H1 (cell line): ENCODE data around the gene LPCAT1. TPM values are rescaled to one million over a fixed set of nuclear protein-coding genes. Genes with fewer than 3 reads are reported as not detected.

ENCODE experiments used
- ASH2L ChIP-seq: fragments of 200-600, 300-600 bp; sonication (generic); IDR thresholded peaks from one replicate; pipeline ENCODE4 v1.7.1; 2017; ENCODE audit warnings: low read length
- CTCF ChIP-seq, 3 experiments: IDR thresholded peaks; 1 replicate in 2 of 3; 2 replicates in 1 of 3; pipeline versions ENCODE4 v1.5.1 to v1.6.1; 2011; ENCODE audit warnings: low read length in 3 of 3, mild to moderate bottlenecking in 3 of 3, inconsistent platforms in 2 of 3, low read depth in 1 of 3, moderate library complexity in 1 of 3; ENCODE audit not compliant: insufficient read depth in 1 of 3; ENCODE audit errors: control extremely low read depth in 1 of 3
- EP300 ChIP-seq, 2 experiments: IDR thresholded peaks; 1 replicate in 1 of 2; 2 replicates in 1 of 2; pipeline ENCODE4 v1.6.1; 2011 to 2012; ENCODE audit warnings: low read depth in 2 of 2, low read length in 2 of 2, mild to moderate bottlenecking in 2 of 2, borderline replicate concordance in 1 of 2, inconsistent platforms in 1 of 2, moderate library complexity in 1 of 2
- HDAC6 ChIP-seq: IDR thresholded peaks from one replicate; pipeline ENCODE4 v1.7.1; 2012; ENCODE audit warnings: low read depth, mild to moderate bottlenecking, inconsistent platforms, low read length, moderate library complexity
- RFX5 ChIP-seq: IDR thresholded peaks from 2 replicates; pipeline ENCODE4 v1.6.1; 2011; ENCODE audit warnings: low read depth, low read length, improper control_type of control experiment, borderline replicate concordance
- SUZ12 ChIP-seq: fragments of 200-600 bp; sonication (generic); IDR thresholded peaks from 2 replicates; pipeline ENCODE4 v1.6.1; 2012; ENCODE audit warnings: mild to moderate bottlenecking, inconsistent platforms, low read length, moderate library complexity, mixed read lengths
- YY1 ChIP-seq: IDR thresholded peaks from 2 replicates; pipeline ENCODE4 v1.6.1; 2011; ENCODE audit warnings: low read depth, mild to moderate bottlenecking, low read length
- polyA plus RNA-seq, 7 experiments: library from polyadenylated mRNA; depleted of rRNA in 3 of 7; stranded (reverse) in 5 of 7; unstranded in 2 of 7; fragments of >200 nt in 5 of 7; fragments of 200-250 nt in 2 of 7; gene quantifications; 1 replicate in 5 of 7; 2 replicates in 1 of 7; 4 replicates in 1 of 7; pipeline versions ENCODE4 v1.2.1 to v1.2.3, GENCODE V29; 2011 to 2013; ENCODE audit warnings: missing spikeins in 2 of 7, mixed read lengths in 2 of 7
- total RNA-seq: library from RNA; stranded (reverse); fragmentation: NEBNext Ultra II Directional; extraction: Animal tissue kit (Norgen Biotek cat#: 25700); gene quantifications from 2 replicates; pipeline ENCODE4 v1.2.1, GENCODE V29; 2021
- TF ChIP-seq, protein P1 (sequence below): IDR thresholded peaks from 2 replicates; pipeline ENCODE4 v1.6.1; 2011; ENCODE audit warnings: low read depth, mild to moderate bottlenecking, low read length; ENCODE audit not compliant: insufficient read depth

Gene LPCAT1
- total and polyA plus RNA-seq, 2 of the 8 experiments (the other 6 are each of a cell fraction or from before 2014, with no cell fraction given), result 107 to 260 TPM

- TF ChIP-seq CTCF (IDR thresholded peaks at IDR 0.05; ENCODE audit: control extremely low read depth in 1 of 3, insufficient read depth in 1 of 3, low read depth in 1 of 3, low read length in 3 of 3) (no peak), RFX5 (no peak), SUZ12 (no peak), YY1 (no peak), EP300 (IDR thresholded peaks at IDR 0.05; ENCODE audit: borderline replicate concordance in 1 of 2, low read depth in 2 of 2, low read length in 2 of 2) (no peak), HDAC6 (no peak), ASH2L (no peak)
- TF ChIP-seq, protein P1, sequence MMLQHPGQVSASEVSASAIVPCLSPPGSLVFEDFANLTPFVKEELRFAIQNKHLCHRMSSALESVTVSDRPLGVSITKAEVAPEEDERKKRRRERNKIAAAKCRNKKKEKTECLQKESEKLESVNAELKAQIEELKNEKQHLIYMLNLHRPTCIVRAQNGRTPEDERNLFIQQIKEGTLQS, result no peak
Observed at GRCh38 chr5:1537603-1538154, 13.9 kb upstream of the LPCAT1 start (continued).
